Neural cell (in vitro differentiated cells): ENCODE measurements around the gene GPS1.

Experiments
- CTCF ChIP-seq: fragments of 450-650 bp; IDR thresholded peaks from 2 replicates; pipeline ENCODE4 v1.5.1; 2014; ENCODE audit warnings: antibody characterized with exemption, mild to moderate bottlenecking, moderate library complexity; ENCODE audit not compliant: poor library complexity, severe bottlenecking
- EP300 ChIP-seq: fragments of 450-650 bp; conservative IDR thresholded peaks from 2 replicates; pipeline ENCODE4 v1.6.1; 2014; ENCODE audit warnings: antibody characterized with exemption, mild to moderate bottlenecking, moderate library complexity; ENCODE audit not compliant: poor library complexity, severe bottlenecking
- POLR2AphosphoS5 ChIP-seq: IDR thresholded peaks from 2 replicates; pipeline ENCODE4 v1.6.1; 2012
- RAD21 ChIP-seq: fragments of 450-650 bp; conservative IDR thresholded peaks from 2 replicates; pipeline ENCODE4 v1.6.1; 2014; ENCODE audit warnings: antibody characterized with exemption, mild to moderate bottlenecking, moderate library complexity

GRCh38 chr17:82004517-82005455, 46.9 kb upstream of the GPS1 start:
- TF ChIP-seq CTCF = no peak
- TF ChIP-seq RAD21 = no peak
- no peak for TF ChIP-seq POLR2AphosphoS5
- no peak for TF ChIP-seq EP300
